ENCODE results near the gene RERGL. TPM values are rescaled to one million over a fixed set of nuclear protein-coding genes. Genes with fewer than 3 reads are reported as not detected.

RERGL gene
- total RNA-seq, 1 experiment from 2014 or later, result not detected

DNA sequence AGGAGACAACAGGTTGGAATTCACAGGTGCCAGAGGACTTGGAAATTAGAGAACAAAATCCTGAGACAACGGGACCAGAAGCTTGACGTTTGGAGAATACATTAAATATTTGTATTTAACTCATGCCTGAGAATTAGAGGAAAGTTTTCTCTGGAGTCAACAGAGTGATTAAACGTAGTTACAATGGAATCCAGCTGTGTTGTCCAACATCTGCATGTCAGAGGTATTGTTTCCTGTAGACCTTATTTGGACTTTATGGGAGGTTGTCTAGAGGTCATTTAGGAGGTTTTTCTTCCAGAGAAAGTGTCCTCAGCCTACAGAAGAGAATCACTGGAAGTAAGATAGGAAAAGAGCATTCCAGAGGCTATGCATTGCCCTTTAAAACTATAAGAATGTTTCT is 45.1 kb upstream of the RERGL start:
- no TSS peak for BruUV-seq (replicated peaks)
- Histone ChIP-seq H3K4me3 (ENCODE audit: low read depth, low read length) (no peak overlapping the region), H3K9me3 (no peaks in the 10 kb centered on the region), H3K36me3 (ENCODE audit: control insufficient read depth, insufficient read depth, low read length) (no peaks in the 10 kb centered on the region), H3K27me3 (replicated peaks; ENCODE audit: control insufficient read depth, insufficient read depth, low read length) (no peaks in the 10 kb centered on the region), H3K4me1 (no peaks in the 10 kb centered on the region)
- DNase-seq, result no peak
- Mint-ChIP-seq H3K27me3 (ENCODE audit: insufficient read depth, unreplicated experiment) (peaks cover 7% of the 10 kb centered on the region), H3K27ac (ENCODE audit: unreplicated experiment) (no peak overlapping the region), H3K4me3 (ENCODE audit: unreplicated experiment) (no peak overlapping the region), H3K9me3 (ENCODE audit: unreplicated experiment) (no peaks in the 10 kb centered on the region), H3K36me3 (ENCODE audit: insufficient read depth, unreplicated experiment) (no peaks in the 10 kb centered on the region), H3K4me1 (ENCODE audit: low read depth, unreplicated experiment) (no peaks in the 10 kb centered on the region)
- ChIA-PET CTCF (interaction anchor here (2.0 kb wide), 1 partner anchor 90 kb away, joined by 5 read pairs; no protein-coding TSS in a partner anchor), POLR2A (no interaction called here)
- TF ChIP-seq, protein P1, sequence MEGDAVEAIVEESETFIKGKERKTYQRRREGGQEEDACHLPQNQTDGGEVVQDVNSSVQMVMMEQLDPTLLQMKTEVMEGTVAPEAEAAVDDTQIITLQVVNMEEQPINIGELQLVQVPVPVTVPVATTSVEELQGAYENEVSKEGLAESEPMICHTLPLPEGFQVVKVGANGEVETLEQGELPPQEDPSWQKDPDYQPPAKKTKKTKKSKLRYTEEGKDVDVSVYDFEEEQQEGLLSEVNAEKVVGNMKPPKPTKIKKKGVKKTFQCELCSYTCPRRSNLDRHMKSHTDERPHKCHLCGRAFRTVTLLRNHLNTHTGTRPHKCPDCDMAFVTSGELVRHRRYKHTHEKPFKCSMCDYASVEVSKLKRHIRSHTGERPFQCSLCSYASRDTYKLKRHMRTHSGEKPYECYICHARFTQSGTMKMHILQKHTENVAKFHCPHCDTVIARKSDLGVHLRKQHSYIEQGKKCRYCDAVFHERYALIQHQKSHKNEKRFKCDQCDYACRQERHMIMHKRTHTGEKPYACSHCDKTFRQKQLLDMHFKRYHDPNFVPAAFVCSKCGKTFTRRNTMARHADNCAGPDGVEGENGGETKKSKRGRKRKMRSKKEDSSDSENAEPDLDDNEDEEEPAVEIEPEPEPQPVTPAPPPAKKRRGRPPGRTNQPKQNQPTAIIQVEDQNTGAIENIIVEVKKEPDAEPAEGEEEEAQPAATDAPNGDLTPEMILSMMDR (IDR thresholded peaks at IDR 0.05; ENCODE audit: insufficient read depth in 1 of 2, low read depth in 1 of 2, low read length in 1 of 2, severe bottlenecking in 1 of 2, unreplicated experiment in 1 of 2), result no peak
- intact Hi-C loops (cut with micrococcal nuclease; ENCODE audit: unreplicated experiment), result no loop called here

DNA sequence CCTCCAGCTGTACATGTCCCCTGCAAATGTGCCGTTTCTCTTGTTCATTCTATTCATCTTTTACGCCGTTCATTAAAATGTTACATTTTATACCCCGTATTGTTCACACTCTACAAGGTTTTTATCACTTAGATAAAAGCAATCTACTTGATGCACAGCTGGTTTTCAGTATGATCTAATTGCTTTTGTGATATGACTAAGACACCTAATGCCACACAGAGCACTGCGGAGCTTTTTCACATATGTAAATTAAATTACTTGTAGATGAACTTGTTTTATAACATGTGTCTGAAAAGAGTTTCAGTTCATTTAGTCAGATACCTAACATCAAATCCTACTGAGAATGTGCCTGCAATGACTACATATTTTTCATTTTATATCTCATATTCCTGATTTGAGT is 40.9 kb upstream of the RERGL start:
- H3K36me3 Mint-ChIP-seq (ENCODE audit: insufficient read depth, unreplicated experiment), result no peaks in the 10 kb centered on the region
- H3K27ac Mint-ChIP-seq (ENCODE audit: unreplicated experiment), result no peak overlapping the region
- CTCF ChIA-PET, result no interaction called here
- H3K4me3 Mint-ChIP-seq (ENCODE audit: unreplicated experiment), result no peak overlapping the region
- TF ChIP-seq, protein P1 (IDR thresholded peaks at IDR 0.05; ENCODE audit: insufficient read depth in 1 of 2, low read depth in 1 of 2, low read length in 1 of 2, severe bottlenecking in 1 of 2, unreplicated experiment in 1 of 2), result no peak
- no peaks in the 10 kb centered on the region for H3K4me1 ChIP-seq
- H3K4me3 ChIP-seq (ENCODE audit: low read depth, low read length), result no peak overlapping the region
- POLR2A ChIA-PET, result no interaction called here
- peaks cover 6% of the 10 kb centered on the region; the same call in 1 of the 2 replicates for H3K9me3 ChIP-seq
- intact Hi-C loops (cut with micrococcal nuclease; ENCODE audit: unreplicated experiment), result no loop called here
- H3K27me3 Mint-ChIP-seq (ENCODE audit: insufficient read depth, unreplicated experiment), result peaks cover 7% of the 10 kb centered on the region
- H3K36me3 ChIP-seq (ENCODE audit: control insufficient read depth, insufficient read depth, low read length), result no peaks in the 10 kb centered on the region
- H3K9me3 Mint-ChIP-seq (ENCODE audit: unreplicated experiment), result peaks cover 26% of the 10 kb centered on the region
- no peak for DNase-seq
- no peaks in the 10 kb centered on the region for H3K27me3 ChIP-seq (replicated peaks; ENCODE audit: control insufficient read depth, insufficient read depth, low read length)
- BruUV-seq (replicated peaks), result no TSS peak
- no peaks in the 10 kb centered on the region for H3K4me1 Mint-ChIP-seq (ENCODE audit: low read depth, unreplicated experiment)

DNA sequence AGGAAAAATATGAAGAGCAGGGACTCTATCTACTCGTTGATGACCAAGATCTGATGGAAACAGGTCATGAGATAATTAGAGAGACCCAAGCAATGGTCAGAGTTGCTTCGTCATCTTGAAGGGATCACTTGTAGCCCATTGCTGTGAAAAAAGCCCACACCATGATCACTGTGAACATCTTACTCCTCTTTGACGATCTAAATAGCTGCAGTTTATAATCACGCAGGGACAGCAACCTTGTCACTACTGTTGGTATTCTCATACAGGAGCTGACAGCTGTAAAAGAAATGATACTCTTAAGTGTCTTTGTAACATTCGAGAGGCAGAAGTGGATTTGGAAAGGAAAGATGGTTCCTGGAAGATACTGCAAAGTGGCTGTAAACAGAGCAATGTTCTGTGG is 33.7 kb upstream of the RERGL start:
- Mint-ChIP-seq H3K9me3 (ENCODE audit: unreplicated experiment) (peaks cover 17% of the 10 kb centered on the region), H3K27me3 (ENCODE audit: insufficient read depth, unreplicated experiment) (no peaks in the 10 kb centered on the region), H3K4me3 (ENCODE audit: unreplicated experiment) (no peak overlapping the region), H3K36me3 (ENCODE audit: insufficient read depth, unreplicated experiment) (no peaks in the 10 kb centered on the region), H3K27ac (ENCODE audit: unreplicated experiment) (no peak overlapping the region), H3K4me1 (ENCODE audit: low read depth, unreplicated experiment) (no peaks in the 10 kb centered on the region)
- Histone ChIP-seq H3K27me3 (replicated peaks; ENCODE audit: control insufficient read depth, insufficient read depth, low read length) (no peaks in the 10 kb centered on the region), H3K4me1 (no peaks in the 10 kb centered on the region), H3K4me3 (ENCODE audit: low read depth, low read length) (no peak overlapping the region), H3K9me3 (peaks cover 10% of the 10 kb centered on the region), H3K36me3 (ENCODE audit: control insufficient read depth, insufficient read depth, low read length) (no peaks in the 10 kb centered on the region)
- intact Hi-C loops (cut with micrococcal nuclease; ENCODE audit: unreplicated experiment), result no loop called here
- CTCF ChIA-PET, result no interaction called here
- POLR2A ChIA-PET, result no interaction called here
- TF ChIP-seq, protein P1 (IDR thresholded peaks at IDR 0.05; ENCODE audit: insufficient read depth in 1 of 2, low read depth in 1 of 2, low read length in 1 of 2, severe bottlenecking in 1 of 2, unreplicated experiment in 1 of 2), result no peak
- DNase-seq, result no peak
- no TSS peak for BruUV-seq (replicated peaks)
